B cell (primary cell): Measurements from ENCODE around the gene RNF7. TPM values are rescaled to one million over a fixed set of nuclear protein-coding genes. Genes with fewer than 3 reads are reported as not detected.
"Not testable (repeated sequence)": the region's sequence is repeated elsewhere in the genome, so short reads cannot be mapped to it uniquely, and the experiment has no call there.

ENCODE experiments used
- ATAC-seq: fragments of 200-7000 bp; cut with Tn5 transposase; one replicate; pipeline ENCODE4 v1.10.0; 2021; ENCODE audit warnings: low read depth, mild to moderate bottlenecking, moderate number of reproducible peaks, moderate library complexity
- CTCF ChIA-PET: fragments of 350-600 bp; sonication (Branson Sonifier 250); formaldehyde crosslinking; loops from one replicate; lab custom pipeline; 2021; ENCODE audit warnings: antibody characterized with exemption, inconsistent platforms; lab: Charles Lee
- POLR2A ChIA-PET: fragments of 350-600 bp; sonication (Branson Sonifier 250); formaldehyde crosslinking; loops from one replicate; lab custom pipeline; 2021; ENCODE audit warnings: antibody characterized with exemption; lab: Charles Lee
- DNase-seq: peaks from one replicate; pipeline ENCODE4 v3.0.0; 2013
- H2AFZ ChIP-seq: 2 replicates; pipeline ENCODE4 v1.6.1; 2012; ENCODE audit warnings: mild to moderate bottlenecking, low read depth, low read length; ENCODE audit not compliant: insufficient read depth, poor library complexity, severe bottlenecking
- H3K27ac ChIP-seq, 2 donors: 1 replicate in 1 of 2; 2 replicates in 1 of 2; pipeline ENCODE4 v1.5.1; 2012 to 2013; ENCODE audit warnings: low read length in 2 of 2, mild to moderate bottlenecking in 2 of 2, moderate library complexity in 1 of 2
- H3K27me3 ChIP-seq, 4 experiments: fragments of 200-600 bp in 1 of 4; sonication (generic) in 1 of 4; replicated peaks in 1 of 4; 1 replicate in 2 of 4; 2 replicates in 2 of 4; pipeline versions ENCODE4 v1.6.1 to v1.7.0; 2013 to 2016; ENCODE audit warnings: low read length in 3 of 4, mild to moderate bottlenecking in 2 of 4, mixed read lengths in 1 of 4, moderate library complexity in 1 of 4; ENCODE audit not compliant: insufficient read depth in 4 of 4, control insufficient read depth in 3 of 4; ENCODE audit errors: control extremely low read depth in 1 of 4
- H3K36me3 ChIP-seq, 2 experiments: replicated peaks in 1 of 2; 1 replicate in 1 of 2; 2 replicates in 1 of 2; pipeline versions ENCODE4 v1.6.1 to v1.7.1; 2013; ENCODE audit warnings: low read length in 1 of 2; ENCODE audit not compliant: insufficient read depth in 2 of 2, control insufficient read depth in 1 of 2; ENCODE audit errors: control extremely low read depth in 1 of 2, extremely low read depth in 1 of 2
- H3K4me1 ChIP-seq, 2 donors: fragments of 200-600 bp in 1 of 2; sonication (generic) in 1 of 2; 1 replicate in 1 of 2; 2 replicates in 1 of 2; pipeline versions ENCODE4 v1.5.1 to v1.6.1; 2013 to 2017; ENCODE audit warnings: low read length in 2 of 2; ENCODE audit not compliant: control insufficient read depth in 2 of 2, insufficient read depth in 2 of 2
- H3K4me2 ChIP-seq: replicated peaks from 2 replicates; pipeline ENCODE3; 2012; ENCODE audit warnings: mild to moderate bottlenecking, low read depth, low read length; ENCODE audit not compliant: poor library complexity, severe bottlenecking
- H3K4me3 ChIP-seq, 5 experiments: fragments of 200-600 bp in 1 of 5; sonication (generic) in 1 of 5; 1 replicate in 3 of 5; 2 replicates in 2 of 5; pipeline versions ENCODE4 v1.5.1 to v1.7.0; 2011 to 2016; ENCODE audit warnings: low read length in 4 of 5, mild to moderate bottlenecking in 4 of 5, low read depth in 2 of 5, control low read depth in 1 of 5, moderate library complexity in 1 of 5; ENCODE audit not compliant: insufficient read depth in 1 of 5; ENCODE audit errors: control extremely low read depth in 1 of 5, extremely low read depth in 1 of 5
- H3K79me2 ChIP-seq: fragments of 200-600 bp; sonication (generic); one replicate; pipeline ENCODE4 v1.6.0; 2016; ENCODE audit warnings: low read length; ENCODE audit not compliant: control insufficient read depth, insufficient read depth
- H3K9ac ChIP-seq: fragments of 200-600 bp; sonication (generic); 2 replicates; pipeline ENCODE4 v1.6.1; 2017; ENCODE audit warnings: mild to moderate bottlenecking, low read length, moderate library complexity
- H3K9me3 ChIP-seq, 3 donors: one replicate each; pipeline versions ENCODE4 v1.6.1 to v1.7.1; 2013; ENCODE audit warnings: low read length in 2 of 3; ENCODE audit not compliant: control insufficient read depth in 2 of 3, insufficient read depth in 1 of 3; ENCODE audit errors: control extremely low read depth in 1 of 3
- H4K20me1 ChIP-seq: 2 replicates; pipeline ENCODE4 v1.6.0; 2012; ENCODE audit warnings: mild to moderate bottlenecking, low read length; ENCODE audit not compliant: insufficient read depth, control insufficient read depth, poor library complexity, severe bottlenecking
- H3K27ac Mint-ChIP-seq: one replicate; pipeline ENCODE4 v1.8.0; 2021; ENCODE audit warnings: mixed read lengths
- H3K27me3 Mint-ChIP-seq: one replicate; pipeline ENCODE4 v1.8.0; 2021; ENCODE audit warnings: mixed read lengths
- H3K4me1 Mint-ChIP-seq: one replicate; pipeline ENCODE4 v1.8.0; 2021; ENCODE audit warnings: mixed read lengths
- H3K4me3 Mint-ChIP-seq: one replicate; pipeline ENCODE4 v1.8.0; 2021; ENCODE audit warnings: mixed read lengths
- H3K9me3 Mint-ChIP-seq: one replicate; pipeline ENCODE4 v1.8.0; 2022; ENCODE audit warnings: mixed read lengths; ENCODE audit not compliant: insufficient read depth
- CTCF ChIP-seq: fragments of 200-600 bp; IDR thresholded peaks from one replicate; pipeline ENCODE4 v1.8.0; 2022; ENCODE audit warnings: antibody characterized with exemption, mild to moderate bottlenecking
- EZH2 ChIP-seq: IDR thresholded peaks from 2 replicates; pipeline ENCODE4 v1.6.1; 2012; ENCODE audit warnings: borderline replicate concordance, low read depth, mild to moderate bottlenecking, moderate library complexity, low read length; ENCODE audit not compliant: insufficient read depth, poor library complexity, severe bottlenecking
- WGBS: methylation state at CpG from one replicate; pipeline ENCODE4 v1.1.5; 2013; ENCODE audit warnings: missing lambda C conversion rate; ENCODE audit not compliant: insufficient coverage; 5-methylcytosine and 5-hydroxymethylcytosine counted together
- intact Hi-C: fragments of 100-400 bp; cut with micrococcal nuclease; formaldehyde crosslinking; loops from one replicate; pipeline ENCODE4 v1.10.0; 2022
- polyA plus RNA-seq: library from polyadenylated mRNA; depleted of rRNA; stranded (reverse); fragments of >200 nt; gene quantifications from 2 replicates; pipeline ENCODE4 v1.2.3, GENCODE V29; 2012
- total RNA-seq, 2 donors: library from RNA; stranded (reverse); fragments of 120-200 nt in 1 of 2; gene quantifications; 1 replicate in 1 of 2; 2 replicates in 1 of 2; pipeline versions ENCODE4 v1.2.3 to v1.2.4, GENCODE V29; 2013 to 2022

RNF7 gene
- total and polyA plus RNA-seq, 2 donors (not counting 1 experiment from before 2014, with no cell fraction given) = 38.0 to 40.9 TPM

GRCh38 chr3:141784531-141784930 lies 46.4 kb downstream of the RNF7 start:
- Histone ChIP-seq H3K79me2 (no peaks in the 10 kb centered on the region), H3K4me3 (no peak overlapping the region), H2AFZ (no peak overlapping the region), H3K4me1 (no peaks in the 10 kb centered on the region), H3K27ac (no peak overlapping the region), H3K27me3 (no peaks in the 10 kb centered on the region), H4K20me1 (no peaks in the 10 kb centered on the region), H3K36me3 (no peaks in the 10 kb centered on the region), H3K9ac (no peak overlapping the region), H3K4me2 (no peak overlapping the region), H3K9me3 (peaks cover 0 to 5% (median 0%) of the 10 kb centered on the region in 3 donors)
- DNase-seq (no peak), ATAC-seq (no peak)
- TF ChIP-seq EZH2 (no peak), CTCF (no peak)
- H3K4me1 Mint-ChIP-seq = no peaks in the 10 kb centered on the region
- ChIA-PET CTCF (no interaction called here), POLR2A (no interaction called here)
- H3K27me3 Mint-ChIP-seq = no peaks in the 10 kb centered on the region
- intact Hi-C loops = no loop called here
- 30% methylated on average over 1 of the region's 2 CpGs for WGBS
- no peak overlapping the region for H3K4me3 Mint-ChIP-seq
- no peak overlapping the region for H3K27ac Mint-ChIP-seq
- peaks cover 4% of the 10 kb centered on the region for H3K9me3 Mint-ChIP-seq

GRCh38 chr3:141788149-141788548 lies 50.1 kb downstream of the RNF7 start:
- Mint-ChIP-seq H3K27ac (no peak overlapping the region), H3K4me3 (no peak overlapping the region), H3K4me1 (no peaks in the 10 kb centered on the region), H3K9me3 (no peaks in the 10 kb centered on the region), H3K27me3 (no peaks in the 10 kb centered on the region)
- Histone ChIP-seq H3K79me2 (no peaks in the 10 kb centered on the region), H3K4me2 (no peak overlapping the region), H2AFZ (no peak overlapping the region), H3K27ac (no peak overlapping the region), H3K4me1 (no peaks in the 10 kb centered on the region), H3K9ac (no peak overlapping the region), H3K27me3 (no peaks in the 10 kb centered on the region), H4K20me1 (no peaks in the 10 kb centered on the region), H3K9me3 (peaks cover 0 to 5% (median 0%) of the 10 kb centered on the region in 3 donors), H3K4me3 (no peak overlapping the region), H3K36me3 (no peaks in the 10 kb centered on the region)
- CTCF ChIA-PET = no interaction called here
- DNase-seq (no peak), ATAC-seq (no peak)
- TF ChIP-seq CTCF (no peak), EZH2 (no peak)
- 100% methylated on average over 2 of the region's 4 CpGs for WGBS
- intact Hi-C loops = no loop called here
- POLR2A ChIA-PET = no interaction called here

GRCh38 chr3:141788750-141789149 lies 50.7 kb downstream of the RNF7 start:
- H3K36me3 ChIP-seq, H3K4me1 Mint-ChIP-seq, ATAC-seq, H3K9ac ChIP-seq, intact Hi-C loops, H3K27ac Mint-ChIP-seq, POLR2A ChIA-PET, H3K4me3 Mint-ChIP-seq, H3K4me3 ChIP-seq, H3K4me2 ChIP-seq, H3K4me1 ChIP-seq, H3K27me3 ChIP-seq, H3K27ac ChIP-seq, CTCF ChIA-PET, H4K20me1 ChIP-seq, DNase-seq, H3K79me2 ChIP-seq, H3K9me3 Mint-ChIP-seq, H3K27me3 Mint-ChIP-seq, H2AFZ ChIP-seq, H3K9me3 ChIP-seq: not testable (repeated sequence)
- WGBS = no CpG with 5 or more reads among the region's 5 CpGs
